HL-60 (cell line): ENCODE data around the gene HOXB7.

ENCODE experiments used
- DNase-seq, 2 experiments: peaks; one replicate each; pipeline ENCODE4 v3.0.0-alpha.2; 2010 to 2020; ENCODE audit warnings: low read depth in 1 of 2, low spot score in 1 of 2
- H3K27ac ChIP-seq: fragments of 250-450 bp; sonication (Bioruptor Pico); replicated peaks from 2 replicates; pipeline ENCODE4 v1.5.1; 2020; ENCODE audit warnings: mild to moderate bottlenecking, moderate library complexity
- H3K27me3 ChIP-seq: fragments of 250-450 bp; sonication (Bioruptor Pico); 2 replicates; pipeline ENCODE4 v1.5.1; 2021; ENCODE audit warnings: mild to moderate bottlenecking, moderate library complexity; ENCODE audit not compliant: insufficient read depth, poor library complexity, severe bottlenecking
- H3K4me3 ChIP-seq: replicated peaks from 2 replicates; pipeline ENCODE4 v1.5.1; 2011; ENCODE audit warnings: mild to moderate bottlenecking, control low read depth, low read length; ENCODE audit not compliant: insufficient read depth
- GABPA ChIP-seq: IDR thresholded peaks from 2 replicates; pipeline ENCODE4 v1.6.1; 2012; ENCODE audit warnings: low read depth
- POLR2AphosphoS5 ChIP-seq: IDR thresholded peaks from 2 replicates; pipeline ENCODE4 v1.6.1; 2012; ENCODE audit warnings: low read depth
- REST ChIP-seq: IDR thresholded peaks from 2 replicates; pipeline ENCODE4 v1.6.1; 2012; ENCODE audit warnings: low read depth; ENCODE audit not compliant: insufficient replicate concordance
- SPI1 ChIP-seq: IDR thresholded peaks from 2 replicates; pipeline ENCODE4 v1.6.1; 2012; ENCODE audit warnings: low read depth, mild to moderate bottlenecking, borderline replicate concordance
- microRNA-seq: library from miRNA; unstranded; fragments of <30 nt; microRNA quantifications from one replicate; pipeline ENCODE4, GENCODE V29; 2018
- TF ChIP-seq, protein P1 (sequence below): IDR thresholded peaks from one replicate; pipeline ENCODE4 v1.5.1; 2011; ENCODE audit warnings: low read length, control low read depth, inconsistent platforms; ENCODE audit not compliant: insufficient read depth

HOXB7 gene

GRCh38 chr17:48559122-48559839, 51.5 kb downstream of the HOXB7 start:
- TF ChIP-seq, protein P1, sequence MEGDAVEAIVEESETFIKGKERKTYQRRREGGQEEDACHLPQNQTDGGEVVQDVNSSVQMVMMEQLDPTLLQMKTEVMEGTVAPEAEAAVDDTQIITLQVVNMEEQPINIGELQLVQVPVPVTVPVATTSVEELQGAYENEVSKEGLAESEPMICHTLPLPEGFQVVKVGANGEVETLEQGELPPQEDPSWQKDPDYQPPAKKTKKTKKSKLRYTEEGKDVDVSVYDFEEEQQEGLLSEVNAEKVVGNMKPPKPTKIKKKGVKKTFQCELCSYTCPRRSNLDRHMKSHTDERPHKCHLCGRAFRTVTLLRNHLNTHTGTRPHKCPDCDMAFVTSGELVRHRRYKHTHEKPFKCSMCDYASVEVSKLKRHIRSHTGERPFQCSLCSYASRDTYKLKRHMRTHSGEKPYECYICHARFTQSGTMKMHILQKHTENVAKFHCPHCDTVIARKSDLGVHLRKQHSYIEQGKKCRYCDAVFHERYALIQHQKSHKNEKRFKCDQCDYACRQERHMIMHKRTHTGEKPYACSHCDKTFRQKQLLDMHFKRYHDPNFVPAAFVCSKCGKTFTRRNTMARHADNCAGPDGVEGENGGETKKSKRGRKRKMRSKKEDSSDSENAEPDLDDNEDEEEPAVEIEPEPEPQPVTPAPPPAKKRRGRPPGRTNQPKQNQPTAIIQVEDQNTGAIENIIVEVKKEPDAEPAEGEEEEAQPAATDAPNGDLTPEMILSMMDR: no peak
- no peak for TF ChIP-seq REST
- H3K27me3 ChIP-seq: peaks cover 39% of the 10 kb centered on the region
- no peak overlapping the region for H3K27ac ChIP-seq

GRCh38 chr17:48558831-48559121, 52.0 kb downstream of the HOXB7 start:
- H3K27ac ChIP-seq: no peak overlapping the region
- no peak for TF ChIP-seq POLR2AphosphoS5
- no peak overlapping the region for H3K4me3 ChIP-seq
- peaks cover 41% of the 10 kb centered on the region for H3K27me3 ChIP-seq
- no peak for DNase-seq

More at GRCh38 chr17:48559122-48559839, 51.5 kb downstream of the HOXB7 start:
- no peak overlapping the region for H3K4me3 ChIP-seq
- DNase-seq: no peak

- Histone ChIP-seq H3K27ac (no peak overlapping the region), H3K27me3 (peaks cover 42% of the 10 kb centered on the region), H3K4me3 (no peak overlapping the region)
- no peak for DNase-seq
- no peak for TF ChIP-seq SPI1
- TF ChIP-seq, protein P1: no peak
- no peak for TF ChIP-seq REST
- no peak for TF ChIP-seq GABPA
- TF ChIP-seq POLR2AphosphoS5: no peak
Measured at GRCh38 chr17:48558057-48558830, 52.6 kb downstream of the HOXB7 start.

Small RNA genes within 50 kb of the gene (microRNA-seq; reads per million reads assigned to microRNA genes)
- gene MIR196A1: 7.2 reads per million, percentile 24 among the genes with 10 or more reads in this experiment
